ENCODE measurements around the gene HDAC5.
"Not testable (repeated sequence)": the region's sequence is repeated elsewhere in the genome, so short reads cannot be mapped to it uniquely, and the experiment has no call there.

The HDAC5 gene

DNA sequence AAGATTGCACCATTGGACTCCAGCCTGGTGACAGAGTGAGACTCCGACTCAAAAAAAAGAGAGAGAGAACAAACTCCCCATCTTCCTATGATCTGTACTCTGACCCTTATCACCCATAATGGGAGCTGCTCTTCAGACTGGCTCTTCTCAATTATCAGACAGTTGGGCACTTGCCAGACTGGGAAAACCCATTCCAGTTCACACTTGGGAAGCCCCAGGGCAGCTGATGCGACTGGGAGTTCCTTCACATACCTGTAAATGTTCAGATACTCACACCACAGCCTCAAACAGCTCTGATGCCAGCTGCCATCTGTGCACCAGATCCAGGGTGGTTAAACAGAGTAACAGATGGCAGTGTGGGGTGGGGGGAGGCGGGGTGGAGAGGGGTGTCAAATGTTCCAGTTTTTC is 84.8 kb downstream of the HDAC5 start:
- no peak overlapping the region for H3K4me3 ChIP-seq (ENCODE audit: low read depth, low read length)
- no peak for DNase-seq (ENCODE audit: low read depth)
- TF ChIP-seq CTCF (IDR thresholded peaks at IDR 0.05; ENCODE audit: control insufficient read depth, extremely low read depth, insufficient read depth) = no peak

- DNase-seq (ENCODE audit: low read depth) = no peak
- TF ChIP-seq CTCF (IDR thresholded peaks at IDR 0.05; ENCODE audit: control insufficient read depth, extremely low read depth, insufficient read depth) = no peak
Measured at GRCh38 chr17:44037471-44037870, 86.0 kb downstream of the HDAC5 start.

GRCh38 chr17:44034688-44035087 is 88.8 kb downstream of the HDAC5 start:
- DNase-seq (ENCODE audit: low read depth); H3K4me3 ChIP-seq (ENCODE audit: low read depth, low read length): not testable (repeated sequence)

More at GRCh38 chr17:44037471-44037870, 86.0 kb downstream of the HDAC5 start:
- no peak overlapping the region for H3K4me3 ChIP-seq (ENCODE audit: low read depth, low read length)

- no peak for TF ChIP-seq CTCF (IDR thresholded peaks at IDR 0.05; ENCODE audit: control insufficient read depth, extremely low read depth, insufficient read depth)
- no peak for DNase-seq (ENCODE audit: low read depth)
- no peak overlapping the region for H3K4me3 ChIP-seq (ENCODE audit: low read depth, low read length)
Measured at GRCh38 chr17:44033861-44034408, 89.5 kb downstream of the HDAC5 start.

DNA sequence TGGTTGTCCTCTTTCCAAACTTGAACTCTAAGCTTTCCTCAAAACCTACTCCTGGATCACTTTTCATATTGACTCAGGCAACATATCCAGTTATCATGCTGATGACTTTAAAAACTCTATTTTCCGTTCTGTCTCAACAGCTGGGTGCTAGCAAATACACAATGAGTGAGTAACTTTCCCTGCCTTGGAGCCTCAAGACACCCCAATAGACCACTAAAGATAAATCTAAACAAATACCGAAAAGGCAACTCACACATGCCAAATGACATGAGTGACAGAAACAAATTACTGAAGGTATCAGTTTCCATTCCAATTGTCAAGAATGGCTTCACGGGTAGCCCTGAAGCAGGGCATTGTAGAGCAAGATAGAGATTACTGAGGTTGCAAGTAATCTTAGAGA is 93.0 kb downstream of the HDAC5 start:
- DNase-seq (ENCODE audit: low read depth) = no peak
- no peak overlapping the region for H3K4me3 ChIP-seq (ENCODE audit: low read depth, low read length)
- no peak for TF ChIP-seq CTCF (IDR thresholded peaks at IDR 0.05; ENCODE audit: control insufficient read depth, extremely low read depth, insufficient read depth)

DNA sequence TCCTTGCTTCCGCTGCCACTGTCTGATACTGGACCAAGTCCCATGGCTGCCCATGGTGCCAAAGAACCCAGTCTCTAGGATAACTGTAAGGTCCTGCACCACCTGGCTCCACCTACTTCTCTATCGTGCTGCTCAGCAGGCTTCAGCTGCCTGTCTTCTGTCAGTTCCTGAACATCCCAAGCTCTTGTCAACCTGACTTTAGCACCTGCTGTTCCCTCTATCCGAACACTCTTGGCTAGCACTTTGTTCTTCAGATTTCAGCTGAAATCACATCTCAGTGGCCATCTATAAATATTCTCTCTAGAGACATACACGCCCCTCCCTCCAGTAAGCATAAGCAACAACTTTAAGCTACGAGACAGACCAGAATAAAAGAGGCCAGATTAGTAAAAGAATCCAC is 93.7 kb downstream of the HDAC5 start:
- H3K4me3 ChIP-seq (ENCODE audit: low read depth, low read length) = no peak overlapping the region
- TF ChIP-seq CTCF (IDR thresholded peaks at IDR 0.05; ENCODE audit: control insufficient read depth, extremely low read depth, insufficient read depth) = no peak
- DNase-seq (ENCODE audit: low read depth) = no peak
